H54 (cell line): Measurements from ENCODE around the gene ACOXL.

Experiments
- DNase-seq: peaks from one replicate; pipeline ENCODE4 v3.0.0; 2011; ENCODE audit warnings: low spot score, mixed read lengths; ENCODE audit not compliant: insufficient read length
- FAIRE-seq: peaks from 3 replicates; lab custom pipeline; 2011; peaks lifted over from hg19 to GRCh38; lab: Jason Lieb, UNC
- POLR2A ChIP-seq: IDR thresholded peaks from 2 replicates; pipeline ENCODE4 v1.6.1; 2011; ENCODE audit warnings: low read depth, mild to moderate bottlenecking, low read length

ACOXL gene

GRCh38 chr2:110784047-110784631, 51.8 kb downstream of the ACOXL start:
- FAIRE-seq (no peak), DNase-seq (no peak)
- TF ChIP-seq POLR2A = no peak

DNA sequence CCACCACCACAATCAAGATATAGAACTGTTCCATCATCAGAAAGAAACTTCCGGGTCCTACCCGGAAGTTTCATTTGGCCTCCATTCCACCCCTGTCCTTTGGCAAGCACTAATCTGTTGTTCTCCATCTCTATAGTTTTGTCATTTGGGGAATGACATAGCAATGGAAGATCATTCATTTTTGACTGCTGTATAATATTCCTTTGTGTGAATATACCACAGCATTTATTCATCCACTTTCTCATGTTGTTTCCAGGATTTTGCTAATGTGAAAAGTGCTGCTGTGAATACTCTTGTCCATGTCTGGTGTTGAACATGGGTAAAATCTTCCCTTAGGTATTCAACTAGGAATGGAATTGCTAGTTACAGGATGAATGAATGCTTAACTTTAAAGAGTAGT, 53.1 kb downstream of the ACOXL start:
- no peak for DNase-seq
- TF ChIP-seq POLR2A = no peak
- FAIRE-seq = no peak

- TF ChIP-seq POLR2A = no peak
- FAIRE-seq (no peak), DNase-seq (no peak)
Observed at GRCh38 chr2:110788976-110789375, 56.6 kb downstream of the ACOXL start.

- no peak for TF ChIP-seq POLR2A
- FAIRE-seq = no peak
- no peak for DNase-seq
Observed at GRCh38 chr2:110789706-110790105, 57.3 kb downstream of the ACOXL start.

- no peak for DNase-seq
- no peak for FAIRE-seq
- TF ChIP-seq POLR2A = no peak
Observed at GRCh38 chr2:110790907-110791306, 58.5 kb downstream of the ACOXL start.

DNA sequence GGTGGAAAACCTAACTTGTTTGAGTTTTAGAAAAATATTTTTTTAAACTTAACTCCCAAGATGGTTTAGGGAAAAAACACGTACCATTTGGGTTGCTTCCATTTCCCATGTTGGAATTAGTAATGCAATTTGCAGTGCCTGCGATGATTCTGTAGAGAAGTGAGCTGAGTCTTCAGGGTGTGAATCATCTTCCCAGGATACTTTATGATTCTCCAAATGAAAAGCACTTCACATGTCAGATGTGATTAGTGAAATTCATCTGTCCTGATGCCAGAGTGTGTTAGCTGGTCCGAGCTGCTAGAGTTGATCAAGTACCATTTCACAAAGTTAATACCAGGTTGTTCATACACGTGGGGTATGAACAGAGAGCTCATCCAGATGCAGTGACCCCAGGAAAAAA, 59.1 kb downstream of the ACOXL start:
- no peak for TF ChIP-seq POLR2A
- FAIRE-seq (no peak), DNase-seq (no peak)

GRCh38 chr2:110793034-110793433, 60.7 kb downstream of the ACOXL start:
- no peak for DNase-seq
- FAIRE-seq = no peak
- no peak for TF ChIP-seq POLR2A

DNA sequence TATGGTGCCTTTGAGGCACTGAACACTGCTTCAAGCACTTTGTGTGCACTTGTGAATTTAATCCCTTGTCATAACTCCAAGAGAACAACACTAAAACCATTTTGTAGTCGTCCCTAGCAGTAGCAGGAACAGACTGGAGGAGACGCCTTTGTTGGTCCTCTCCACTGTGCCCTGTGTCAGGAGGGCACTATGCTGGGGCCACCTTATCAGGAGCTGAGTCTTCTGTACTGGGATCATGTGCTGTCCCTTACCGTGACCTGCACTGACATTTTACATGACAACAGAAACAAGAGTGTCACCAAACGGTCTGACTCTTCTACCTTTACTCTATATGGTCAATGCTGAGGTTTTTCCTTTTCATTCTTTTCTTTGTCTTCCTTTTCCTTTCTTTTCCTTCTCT, 62.0 kb downstream of the ACOXL start:
- TF ChIP-seq POLR2A = no peak
- DNase-seq = no peak
- FAIRE-seq = no peak

- DNase-seq = no peak
- no peak for TF ChIP-seq POLR2A
- no peak for FAIRE-seq
Observed at GRCh38 chr2:110794951-110795350, 62.6 kb downstream of the ACOXL start.

- FAIRE-seq (no peak), DNase-seq (no peak)
- TF ChIP-seq POLR2A = no peak
Observed at GRCh38 chr2:110796716-110797301, 64.4 kb downstream of the ACOXL start.

- no peak for TF ChIP-seq POLR2A
- DNase-seq = no peak
- FAIRE-seq = no peak
Observed at GRCh38 chr2:110799376-110799775, 67.0 kb downstream of the ACOXL start.

DNA sequence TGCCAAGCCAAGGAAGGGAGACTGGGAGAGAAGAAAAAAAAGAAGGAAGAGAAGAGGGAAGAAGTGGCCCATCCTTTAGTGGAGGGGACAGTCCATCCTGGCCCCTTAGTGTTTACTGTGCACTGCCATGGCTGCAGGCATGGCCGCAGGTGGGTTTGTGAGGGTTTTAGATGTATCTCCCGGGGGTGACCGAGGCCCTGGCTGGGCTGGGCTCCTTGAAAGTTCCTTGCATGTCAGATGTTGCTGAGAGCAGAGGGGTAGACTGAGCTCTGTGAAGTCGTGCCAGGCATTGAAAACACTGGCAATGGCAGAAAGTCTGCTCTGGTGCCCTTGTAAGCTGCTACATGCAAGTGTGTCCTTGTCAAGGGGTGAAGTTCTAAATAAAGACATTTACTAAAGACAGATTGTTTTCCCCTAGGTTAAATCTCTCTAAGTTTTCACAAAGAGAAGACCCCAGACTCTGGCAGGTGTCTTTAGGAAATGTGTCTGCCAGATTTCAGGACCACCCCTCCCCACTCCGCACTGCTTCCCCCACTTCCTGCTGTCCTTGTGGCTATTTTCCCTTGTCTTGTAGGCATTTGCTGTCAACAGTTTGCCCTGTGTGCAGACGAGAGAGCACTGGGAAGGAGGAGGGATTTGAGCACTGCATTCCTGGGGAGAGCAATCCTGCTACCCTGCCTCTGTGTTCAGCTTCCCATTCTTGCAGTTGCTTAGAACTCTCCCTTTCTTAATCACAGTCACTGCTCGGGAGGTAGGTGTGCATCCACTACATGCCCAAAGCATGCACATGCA, 68.4 kb downstream of the ACOXL start:
- no peak for TF ChIP-seq POLR2A
- no peak for FAIRE-seq

DNA sequence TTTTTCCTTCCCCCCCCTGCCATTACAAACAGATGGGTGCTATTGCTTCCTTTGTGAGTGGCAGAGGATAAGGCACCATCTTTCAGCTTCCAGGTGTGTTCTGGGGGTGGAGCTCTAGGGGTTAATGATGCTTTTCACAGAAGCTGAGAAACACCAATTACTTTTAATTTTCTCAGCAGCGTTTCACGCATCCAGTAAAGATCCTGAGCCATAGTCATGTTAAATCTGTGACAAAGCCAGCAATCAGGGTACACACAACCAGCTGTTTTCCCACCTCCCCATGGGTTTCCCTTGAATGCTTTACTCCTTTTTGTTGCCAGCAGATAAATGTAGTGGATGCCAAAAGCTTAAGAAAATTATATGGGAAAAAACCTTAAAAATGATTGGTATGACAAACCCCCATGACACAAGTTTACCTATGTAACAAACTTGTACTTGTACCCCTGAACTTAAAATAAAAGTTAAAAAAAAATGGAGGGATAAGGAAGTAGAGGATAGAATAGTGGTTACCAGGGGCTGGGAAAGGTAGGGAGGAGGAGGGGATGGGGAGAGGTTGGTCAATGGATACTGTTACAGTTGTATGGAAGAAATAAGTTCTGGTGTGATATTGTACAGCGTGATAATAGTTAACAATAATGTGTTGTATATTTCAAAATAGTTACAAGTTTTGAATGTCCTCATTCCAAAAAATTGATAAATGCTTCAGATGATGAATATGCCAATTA, 70.0 kb downstream of the ACOXL start:
- DNase-seq (no peak), FAIRE-seq (no peak)
- TF ChIP-seq POLR2A = no peak

More for the DNA sequence above, 68.4 kb downstream of the ACOXL start:
- DNase-seq = no peak

DNA sequence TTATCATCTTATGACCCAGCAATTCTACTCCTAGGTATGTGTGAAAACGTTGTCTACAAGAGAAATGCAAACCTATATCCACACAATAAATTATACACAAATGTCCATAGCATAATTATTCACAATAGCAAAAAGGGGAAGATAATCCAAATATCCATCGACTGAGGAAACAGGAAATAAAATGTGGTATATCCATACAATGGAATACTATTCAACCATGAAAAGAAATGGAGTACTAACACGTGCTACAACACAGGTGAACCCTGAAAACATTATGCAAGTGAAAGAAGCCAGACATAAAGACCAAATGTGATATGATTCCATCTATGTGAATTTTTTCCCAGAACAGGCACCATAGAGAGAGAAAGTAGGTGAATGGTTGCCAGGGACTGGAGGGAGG, 72.1 kb downstream of the ACOXL start:
- FAIRE-seq = no peak
- DNase-seq = no peak
- TF ChIP-seq POLR2A = no peak
